HS-5 (cell line): ENCODE data around the gene MRPL11.
"Not testable (repeated sequence)": the region's sequence is repeated elsewhere in the genome, so short reads cannot be mapped to it uniquely, and the experiment has no call there.

Experiments
- DNase-seq: peaks from one replicate; pipeline ENCODE4 v3.0.0-alpha.2; 2012; ENCODE audit warnings: low read depth

MRPL11 gene

GRCh38 chr11:66431287-66431686 is 7.4 kb downstream of the MRPL11 start:
- DNase-seq, result not testable (repeated sequence)

- no peak for DNase-seq
These were observed 8.6 kb downstream of the MRPL11 start for GRCh38 chr11:66429983-66430602.

GRCh38 chr11:66428933-66429332 is 9.7 kb downstream of the MRPL11 start:
- DNase-seq, result no peak

GRCh38 chr11:66426314-66426713 is 12.3 kb downstream of the MRPL11 start:
- no peak for DNase-seq

DNA sequence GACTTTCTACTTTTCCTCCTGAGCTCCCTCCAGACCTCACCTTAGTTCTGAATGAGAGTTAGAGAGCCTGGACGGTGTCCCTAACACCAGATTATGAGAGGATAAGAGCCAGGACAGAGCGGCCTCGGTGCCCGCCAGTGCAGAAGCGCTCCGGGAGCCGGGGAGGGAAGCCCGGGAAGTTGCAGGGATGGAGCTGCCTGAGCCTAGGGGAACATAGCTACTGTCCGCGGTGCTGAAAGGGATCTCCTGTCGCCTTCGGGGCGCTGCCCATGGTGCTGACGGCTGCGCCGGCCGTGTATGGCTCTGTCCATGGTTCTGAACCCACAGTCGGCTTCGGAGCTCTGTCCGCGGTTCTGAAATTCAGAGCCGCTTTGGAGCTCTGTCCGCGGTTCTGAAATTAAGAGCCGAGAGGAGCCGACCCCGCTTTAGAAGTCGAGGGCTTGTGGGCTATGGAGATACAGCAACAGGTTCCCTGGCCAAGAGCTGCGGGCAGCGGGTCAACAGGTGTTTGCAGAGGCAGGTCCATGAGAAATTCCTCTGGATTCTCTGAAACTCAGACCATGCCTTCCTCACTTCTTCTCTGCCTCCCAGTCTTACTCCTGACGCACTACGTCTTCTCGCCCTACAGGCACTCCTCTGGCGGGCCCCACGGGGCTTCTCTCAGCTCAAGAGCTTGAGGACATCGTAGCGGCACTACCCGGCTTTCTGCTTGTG is 17.0 kb downstream of the MRPL11 start:
- DNase-seq, result no peak

GRCh38 chr11:66420671-66421476 is 17.8 kb downstream of the MRPL11 start, which contains the start of gene NPAS4:
Gene NPAS4 (plus strand): TSS chr11:66421035. CDS start chr11:66421180, 145 bp downstream.
- no peak for DNase-seq

GRCh38 chr11:66419825-66420224 is 18.8 kb downstream of the MRPL11 start:
- DNase-seq, result no peak

- DNase-seq, result no peak
These were observed 19.7 kb downstream of the MRPL11 start for GRCh38 chr11:66418986-66419308.

GRCh38 chr11:66418168-66418985 is 20.3 kb downstream of the MRPL11 start:
- DNase-seq, result peak; percentile 73

GRCh38 chr11:66417000-66417399 is 21.6 kb downstream of the MRPL11 start:
- DNase-seq, result no peak

DNA sequence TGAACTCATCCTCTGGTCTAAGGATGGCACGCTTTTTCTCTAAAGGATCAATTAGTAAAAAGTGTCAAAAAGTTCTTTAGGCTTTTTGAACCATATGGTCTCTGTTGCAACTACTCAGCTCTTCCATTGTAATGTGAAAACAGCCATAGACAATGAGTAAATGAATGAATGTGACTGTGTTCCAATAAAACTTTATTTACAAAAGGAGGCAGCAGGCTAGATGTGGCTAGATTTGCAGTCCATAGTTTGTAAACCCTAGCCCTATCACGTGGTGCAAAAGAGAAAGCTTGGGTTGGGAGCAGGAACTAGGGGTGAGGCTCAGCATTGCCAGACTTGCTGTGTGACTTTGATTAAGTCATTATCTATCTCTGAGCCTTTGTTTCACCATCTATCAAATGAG is 23.2 kb downstream of the MRPL11 start:
- no peak for DNase-seq

DNA sequence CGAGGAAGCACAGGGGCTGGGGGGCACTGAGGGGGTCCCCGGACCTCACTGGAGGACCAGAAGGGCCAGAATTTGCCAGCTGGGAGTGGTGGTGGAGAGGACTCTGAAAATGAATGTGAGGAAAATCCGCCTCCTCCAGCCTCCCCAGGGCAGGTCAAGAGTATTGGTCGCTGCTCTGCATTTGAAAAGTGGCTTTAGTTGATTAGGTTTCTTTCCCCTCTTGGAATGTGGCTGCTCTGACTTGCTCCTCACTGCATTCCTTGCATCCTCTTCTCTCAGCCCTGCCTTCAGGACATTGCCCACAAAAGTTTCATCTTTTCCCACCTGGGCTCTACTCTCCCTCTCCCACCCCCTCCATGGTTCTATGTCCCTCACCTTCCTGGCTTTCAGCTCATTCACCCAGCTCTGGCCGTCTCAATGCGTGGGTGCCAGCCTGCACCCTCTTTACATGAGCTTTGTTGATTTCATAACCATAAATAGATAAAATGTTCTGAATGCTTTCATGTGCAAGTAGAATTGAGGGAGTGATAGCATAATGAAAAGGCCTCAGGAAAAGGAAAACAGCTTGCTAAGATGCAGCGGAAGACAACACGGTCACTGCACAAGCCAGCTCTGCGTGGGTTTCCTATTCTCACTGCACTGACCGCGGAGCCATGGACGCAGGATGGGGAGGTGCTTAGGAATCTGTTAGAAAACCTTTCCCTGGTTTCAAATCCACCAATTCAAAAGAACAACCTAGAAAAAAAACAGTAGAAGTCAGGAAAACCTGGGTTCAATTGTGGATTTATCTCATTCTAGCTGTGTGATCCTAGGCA is 24.3 kb downstream of the MRPL11 start:
- DNase-seq, result no peak

- no peak for DNase-seq
These were observed 25.5 kb downstream of the MRPL11 start for GRCh38 chr11:66413167-66413566.

DNA sequence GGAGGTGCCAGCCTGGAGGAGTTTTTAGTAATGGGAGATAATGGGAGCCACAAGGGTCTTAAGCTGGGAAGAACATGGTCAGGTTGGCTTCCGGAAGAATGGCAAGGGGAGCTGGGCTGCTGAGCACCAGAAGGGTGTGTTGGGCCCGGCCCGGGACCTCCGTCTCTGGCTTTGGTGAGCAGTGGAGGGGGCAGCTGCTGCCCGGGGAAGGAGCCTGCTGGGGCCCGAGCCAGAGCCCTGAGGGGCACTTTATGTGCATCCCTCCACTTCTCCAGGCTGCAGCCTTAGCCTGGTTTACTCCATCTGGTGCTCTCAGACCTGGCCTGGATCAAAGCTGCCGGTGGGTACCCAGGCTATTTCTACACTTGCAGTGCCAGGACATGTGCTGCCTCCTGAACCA is 26.5 kb downstream of the MRPL11 start:
- DNase-seq, result no peak

DNA sequence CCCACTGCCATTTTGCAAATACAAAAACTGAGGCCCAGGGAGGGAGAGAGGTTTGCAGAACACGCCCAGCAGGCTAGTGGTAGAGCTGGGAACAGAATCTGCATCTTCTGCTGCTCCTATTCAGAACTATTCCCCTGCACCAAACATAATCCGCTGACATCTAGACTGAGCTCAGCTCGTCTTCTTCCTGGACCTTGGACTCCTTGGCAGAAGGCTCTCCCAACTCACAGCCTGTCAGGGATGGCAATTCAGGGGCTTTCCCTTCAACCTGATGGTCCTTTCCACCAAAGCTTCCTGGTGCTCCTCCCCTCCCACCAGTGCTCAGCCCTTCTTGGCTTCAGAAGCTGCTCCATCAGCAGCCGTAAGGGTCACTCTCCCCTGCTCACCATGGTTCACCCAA is 27.3 kb downstream of the MRPL11 start:
- no peak for DNase-seq

GRCh38 chr11:66410191-66410590 is 28.5 kb downstream of the MRPL11 start:
- DNase-seq, result no peak

DNA sequence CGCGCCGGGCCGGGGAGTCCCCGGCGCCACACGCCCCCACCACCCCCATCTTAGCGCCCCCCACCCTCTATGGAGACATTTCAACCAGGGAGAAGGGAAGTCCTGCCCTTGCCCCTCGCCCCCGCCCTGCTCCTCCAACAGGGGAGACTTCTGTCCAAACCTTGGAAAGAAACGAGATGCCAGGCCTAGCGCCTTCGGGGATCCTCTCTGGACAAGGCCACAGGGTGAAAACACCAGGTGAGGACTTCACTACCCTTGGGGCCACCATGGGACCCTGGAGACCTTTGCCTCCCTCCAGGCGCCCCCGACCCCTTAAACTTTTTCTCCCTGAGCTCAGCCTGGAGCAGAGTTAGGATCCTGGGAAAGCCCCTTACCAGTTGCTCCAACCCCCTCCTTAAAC is 29.4 kb downstream of the MRPL11 start:
- no peak for DNase-seq

- DNase-seq, result peak; percentile 56
These were observed 30.0 kb downstream of the MRPL11 start for GRCh38 chr11:66408488-66409214.

DNA sequence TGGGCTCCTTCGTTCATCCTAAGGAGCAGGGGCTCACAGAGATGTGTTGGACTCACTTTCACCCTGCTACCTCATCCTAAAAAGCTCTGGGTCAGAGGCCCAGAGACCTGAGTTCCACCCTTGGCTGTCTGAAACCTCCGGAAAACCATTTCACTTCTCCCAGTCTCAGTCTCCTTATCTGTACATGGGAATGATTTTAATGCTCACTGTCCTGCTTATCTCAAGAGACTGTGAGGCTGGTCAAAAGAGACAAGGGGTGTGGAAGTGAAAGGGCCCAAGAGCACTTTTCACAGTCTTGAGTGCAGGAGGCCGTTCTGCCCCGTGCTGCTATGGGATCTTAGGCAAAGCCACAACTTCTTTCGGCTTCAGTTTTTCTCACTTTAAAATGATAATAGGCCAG is 31.0 kb downstream of the MRPL11 start:
- DNase-seq, result no peak

DNA sequence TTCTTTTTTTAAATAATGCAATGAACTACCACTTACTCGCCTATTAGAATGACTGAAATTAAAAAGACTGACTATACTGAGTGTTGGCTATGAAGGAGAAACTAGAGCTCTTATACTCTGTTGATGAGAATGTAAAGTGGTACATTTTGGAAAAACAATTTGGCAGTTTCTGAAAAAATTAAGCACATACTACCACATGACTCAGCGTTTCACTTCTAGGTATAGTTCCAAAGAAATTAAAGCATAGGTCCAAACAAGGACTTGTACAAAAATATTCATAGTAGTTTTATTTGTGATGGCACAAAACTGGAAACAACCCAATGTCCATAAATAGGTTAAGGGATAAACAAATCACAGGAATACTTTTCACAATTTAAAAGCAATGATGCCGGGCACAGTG is 44.7 kb downstream of the MRPL11 start:
- no peak for DNase-seq

- DNase-seq, result no peak
These were observed 47.3 kb downstream of the MRPL11 start for GRCh38 chr11:66391322-66391721.
